Smooth muscle cell (in vitro differentiated cells): Measurements from ENCODE around the gene ARFIP2. TPM values are rescaled to one million over a fixed set of nuclear protein-coding genes. Genes with fewer than 3 reads are reported as not detected.
A peak's percentile ranks its signal among the peaks of the same experiment; 100 is the strongest.

ENCODE experiments used
- DNase-seq: peaks from one replicate; lab custom pipeline; 2025; ENCODE audit not compliant: unreplicated experiment; lab: John Stamatoyannopoulos, UW
- H2AFZ ChIP-seq: fragments of 200-600 bp; sonication (generic); 2 replicates; pipeline ENCODE4 v1.6.0; 2016; ENCODE audit warnings: antibody characterized with exemption, low read depth, mild to moderate bottlenecking
- H3F3A ChIP-seq: fragments of 200-600 bp; sonication (generic); 2 replicates; pipeline ENCODE4 v1.6.0; 2017; ENCODE audit warnings: antibody characterized with exemption, low read depth
- H3K27ac ChIP-seq: fragments of 200-600 bp; sonication (generic); 2 replicates; pipeline ENCODE4 v1.5.1; 2016; ENCODE audit warnings: low read depth, mild to moderate bottlenecking
- H3K27me3 ChIP-seq: fragments of 200-600 bp; sonication (generic); 2 replicates; pipeline ENCODE4 v1.6.1; 2016; ENCODE audit warnings: low read depth, mild to moderate bottlenecking
- H3K36me3 ChIP-seq: fragments of 200-600 bp; sonication (generic); 2 replicates; pipeline ENCODE4 v1.5.1; 2016; ENCODE audit warnings: low read depth
- H3K4me1 ChIP-seq: fragments of 200-600 bp; sonication (generic); 2 replicates; pipeline ENCODE4 v1.5.1; 2016; ENCODE audit warnings: low read depth
- H3K4me2 ChIP-seq: fragments of 200-600 bp; sonication (generic); 2 replicates; pipeline ENCODE4 v1.6.0; 2016; ENCODE audit warnings: mild to moderate bottlenecking
- H3K4me3 ChIP-seq: fragments of 200-600 bp; sonication (generic); 2 replicates; pipeline ENCODE4 v1.5.1; 2016; ENCODE audit warnings: mild to moderate bottlenecking
- H3K79me2 ChIP-seq: fragments of 200-600 bp; sonication (generic); 2 replicates; pipeline ENCODE4 v1.6.0; 2016; ENCODE audit warnings: low read depth, mild to moderate bottlenecking
- H3K9ac ChIP-seq: fragments of 200-600 bp; sonication (generic); 2 replicates; pipeline ENCODE4 v1.6.0; 2016; ENCODE audit warnings: low read depth
- H3K9me3 ChIP-seq: fragments of 200-600 bp; sonication (generic); replicated peaks from 2 replicates; pipeline ENCODE4 v1.5.1; 2016; ENCODE audit warnings: low read depth
- H4K20me1 ChIP-seq: fragments of 200-600 bp; sonication (generic); 2 replicates; pipeline ENCODE4 v1.6.0; 2016; ENCODE audit warnings: low read depth
- WGBS: methylation state at CpG from one replicate; pipeline ENCODE4 v1.1.7; 2016; ENCODE audit warnings: low lambda C conversion rate; 5-methylcytosine and 5-hydroxymethylcytosine counted together
- polyA plus RNA-seq: library from polyadenylated mRNA; unstranded; fragments of >200 nt; fragmentation: Nextera tagmentation; extraction: Ambion mirVana; gene quantifications from 2 replicates; pipeline ENCODE4 v1.2.1, GENCODE V29; 2016
- total RNA-seq: library from RNA; depleted of rRNA; stranded (reverse); fragments of >200 nt; gene quantifications from 2 replicates; pipeline ENCODE4 v1.2.3, GENCODE V29; 2014
- TF ChIP-seq, protein P1 (sequence below): fragments of 200-600 bp; sonication (generic); IDR thresholded peaks from 2 replicates; pipeline ENCODE4 v1.5.1; 2017; ENCODE audit warnings: borderline replicate concordance, mild to moderate bottlenecking, antibody characterized with exemption; ENCODE audit not compliant: insufficient read depth, poor library complexity, severe bottlenecking

ARFIP2 gene
- total and polyA plus RNA-seq, 2 experiments from 2014 or later = 61.6 to 88.6 TPM

DNA sequence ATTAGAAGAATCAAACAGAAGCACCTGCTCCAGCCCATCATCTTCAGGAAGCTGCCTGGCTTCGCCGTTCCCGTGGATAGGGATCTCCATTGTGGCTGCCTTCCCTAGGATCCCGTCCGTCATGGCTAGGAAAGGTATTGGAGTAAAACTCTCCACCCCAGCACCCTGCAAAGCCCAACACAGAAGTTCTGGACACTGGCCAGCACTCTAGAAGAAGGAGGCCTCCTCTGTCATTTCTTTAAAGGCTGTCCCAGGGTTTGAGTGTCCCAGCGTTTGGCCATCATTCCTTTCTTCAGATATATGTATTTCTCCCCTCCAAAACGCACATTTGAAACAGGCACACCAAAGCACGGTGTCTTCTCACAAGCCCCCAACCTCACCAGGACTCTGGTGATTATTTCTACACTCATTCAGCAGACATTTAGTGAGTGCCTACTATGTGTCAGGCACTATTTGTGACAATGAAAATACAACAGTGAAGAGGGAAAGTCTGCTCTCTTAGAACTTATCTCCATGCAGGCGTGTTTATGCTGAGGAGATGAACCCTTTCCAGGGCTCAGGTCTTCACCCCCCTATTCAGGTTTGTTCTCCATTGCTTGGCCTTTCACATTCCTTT is 724 bp downstream of the ARFIP2 start:
- peak overlapping the region; percentile 86 for H3K4me2 ChIP-seq
- no peak overlapping the region for H2AFZ ChIP-seq

DNA sequence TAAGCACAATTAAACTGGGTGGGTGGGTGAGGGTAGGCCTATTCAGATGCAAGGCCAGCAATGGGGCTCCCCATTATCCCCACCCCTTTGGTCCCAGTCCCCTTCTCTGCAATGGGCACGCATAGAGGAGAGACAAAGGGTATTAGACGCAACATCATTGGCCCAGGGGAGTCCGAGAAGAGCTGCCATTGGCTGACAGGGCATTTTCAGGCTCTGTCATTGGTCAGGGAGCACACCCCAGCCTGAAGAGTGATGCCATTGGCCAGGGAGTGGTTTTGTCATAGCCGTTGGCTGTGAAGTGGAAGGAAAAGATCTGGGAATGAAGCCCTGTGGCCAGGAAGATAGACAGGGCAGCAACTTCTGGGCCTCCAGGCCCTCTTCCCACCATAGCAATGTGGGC is 4.6 kb downstream of the ARFIP2 start:
- H4K20me1 ChIP-seq = no peaks in the 10 kb centered on the region
- H3K9me3 ChIP-seq = no peaks in the 10 kb centered on the region
- TF ChIP-seq, protein P1, sequence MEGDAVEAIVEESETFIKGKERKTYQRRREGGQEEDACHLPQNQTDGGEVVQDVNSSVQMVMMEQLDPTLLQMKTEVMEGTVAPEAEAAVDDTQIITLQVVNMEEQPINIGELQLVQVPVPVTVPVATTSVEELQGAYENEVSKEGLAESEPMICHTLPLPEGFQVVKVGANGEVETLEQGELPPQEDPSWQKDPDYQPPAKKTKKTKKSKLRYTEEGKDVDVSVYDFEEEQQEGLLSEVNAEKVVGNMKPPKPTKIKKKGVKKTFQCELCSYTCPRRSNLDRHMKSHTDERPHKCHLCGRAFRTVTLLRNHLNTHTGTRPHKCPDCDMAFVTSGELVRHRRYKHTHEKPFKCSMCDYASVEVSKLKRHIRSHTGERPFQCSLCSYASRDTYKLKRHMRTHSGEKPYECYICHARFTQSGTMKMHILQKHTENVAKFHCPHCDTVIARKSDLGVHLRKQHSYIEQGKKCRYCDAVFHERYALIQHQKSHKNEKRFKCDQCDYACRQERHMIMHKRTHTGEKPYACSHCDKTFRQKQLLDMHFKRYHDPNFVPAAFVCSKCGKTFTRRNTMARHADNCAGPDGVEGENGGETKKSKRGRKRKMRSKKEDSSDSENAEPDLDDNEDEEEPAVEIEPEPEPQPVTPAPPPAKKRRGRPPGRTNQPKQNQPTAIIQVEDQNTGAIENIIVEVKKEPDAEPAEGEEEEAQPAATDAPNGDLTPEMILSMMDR = no peak
- no peak overlapping the region for H3K4me2 ChIP-seq
- H3K36me3 ChIP-seq = no peaks in the 10 kb centered on the region
- H3K79me2 ChIP-seq = peaks cover 35% of the 10 kb centered on the region
- no peaks in the 10 kb centered on the region for H3K27me3 ChIP-seq
- 90% methylated on average over 4 of the region's 4 CpGs for WGBS
- peaks cover 20% of the 10 kb centered on the region for H3K4me1 ChIP-seq
- no peak overlapping the region for H3K4me3 ChIP-seq
- H3K9ac ChIP-seq = no peak overlapping the region
- no peak for DNase-seq
- H3K27ac ChIP-seq = peak overlapping the region; percentile 95
- peaks cover 29% of the 10 kb centered on the region for H3F3A ChIP-seq
- H2AFZ ChIP-seq = no peak overlapping the region

More for the DNA sequence above, 724 bp downstream of the ARFIP2 start:
- Histone ChIP-seq H3K27me3 (no peaks in the 10 kb centered on the region), H3K9me3 (no peaks in the 10 kb centered on the region), H3K79me2 (peaks cover 48% of the 10 kb centered on the region), H3K27ac (peak overlapping the region; percentile 96), H4K20me1 (no peaks in the 10 kb centered on the region), H3K4me3 (peak overlapping the region; percentile 76), H3K9ac (peak overlapping the region; percentile 99), H3K4me1 (peaks cover 16% of the 10 kb centered on the region), H3F3A (peaks cover 23% of the 10 kb centered on the region), H3K36me3 (peaks cover 6% of the 10 kb centered on the region)
- WGBS = 79% methylated on average over 9 of the region's 9 CpGs
- DNase-seq = no peak
- TF ChIP-seq, protein P1 = no peak

DNA sequence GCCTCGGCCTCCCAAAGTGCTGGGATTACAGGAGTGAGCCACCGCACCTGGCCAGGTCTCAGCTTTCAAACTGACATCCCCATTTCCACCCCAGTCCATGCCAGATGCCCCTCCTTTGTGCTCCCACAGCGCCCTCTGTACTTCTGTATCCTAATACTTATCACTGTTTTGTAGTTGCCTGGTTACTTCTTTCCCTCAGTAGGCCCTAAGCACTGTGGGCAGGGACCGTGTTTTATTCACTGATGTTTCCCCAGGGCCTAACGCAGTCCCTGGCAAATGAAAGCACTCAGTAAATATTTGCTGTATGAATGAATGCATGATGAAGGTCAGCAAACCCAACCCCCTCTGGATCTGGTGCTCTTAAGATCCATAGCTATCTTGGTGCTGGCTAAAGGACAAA is 5.2 kb downstream of the ARFIP2 start:
- no peaks in the 10 kb centered on the region for H3K36me3 ChIP-seq
- peak overlapping the region; percentile 95 for H3K27ac ChIP-seq
- no peak overlapping the region for H3K4me3 ChIP-seq
- no peak overlapping the region for H3K9ac ChIP-seq
- no peak for DNase-seq
- peaks cover 29% of the 10 kb centered on the region for H3F3A ChIP-seq
- WGBS = 87% methylated on average over 5 of the region's 5 CpGs
- no peaks in the 10 kb centered on the region for H3K9me3 ChIP-seq
- H3K4me2 ChIP-seq = no peak overlapping the region
- no peaks in the 10 kb centered on the region for H3K27me3 ChIP-seq
- no peaks in the 10 kb centered on the region for H4K20me1 ChIP-seq
- no peak overlapping the region for H2AFZ ChIP-seq
- TF ChIP-seq, protein P1 = no peak
- peaks cover 40% of the 10 kb centered on the region for H3K79me2 ChIP-seq
- H3K4me1 ChIP-seq = peaks cover 20% of the 10 kb centered on the region
